Measurements from ENCODE around the gene TBC1D22A.
"Not testable (repeated sequence)": the region's sequence is repeated elsewhere in the genome, so short reads cannot be mapped to it uniquely, and the experiment has no call there.

The TBC1D22A gene

GRCh38 chr22:46762238-46763050, at the start of gene TBC1D22A:
Gene TBC1D22A (plus strand): TSS chr22:46762650. CDS start chr22:46762787, 137 bp downstream.
- DNase-seq: peak; percentile 97

- DNase-seq: no peak
Observed at GRCh38 chr22:46714550-46714949, 47.9 kb upstream of the TBC1D22A start.

GRCh38 chr22:46719921-46720320, 42.5 kb upstream of the TBC1D22A start:
- DNase-seq: no peak

GRCh38 chr22:46721501-46722085, 40.9 kb upstream of the TBC1D22A start:
- no peak for DNase-seq

- no peak for DNase-seq
Observed at GRCh38 chr22:46723882-46724281, 38.6 kb upstream of the TBC1D22A start.

- DNase-seq: no peak
Observed at GRCh38 chr22:46725096-46725495, 37.4 kb upstream of the TBC1D22A start.

GRCh38 chr22:46726066-46726985, 36.1 kb upstream of the TBC1D22A start:
- DNase-seq: no peak

GRCh38 chr22:46726986-46727317, 35.5 kb upstream of the TBC1D22A start:
- no peak for DNase-seq

- DNase-seq: no peak
Observed at GRCh38 chr22:46727813-46728364, 34.6 kb upstream of the TBC1D22A start.

GRCh38 chr22:46728470-46728869, 34.0 kb upstream of the TBC1D22A start:
- DNase-seq: no peak

- no peak for DNase-seq
Observed at GRCh38 chr22:46730568-46731245, 31.7 kb upstream of the TBC1D22A start.

- no peak for DNase-seq
Observed at GRCh38 chr22:46731246-46732040, 31.0 kb upstream of the TBC1D22A start.

- no peak for DNase-seq
Observed at GRCh38 chr22:46732041-46732379, 30.4 kb upstream of the TBC1D22A start.

- no peak for DNase-seq
Observed at GRCh38 chr22:46732513-46732912, 29.9 kb upstream of the TBC1D22A start.

- not testable (repeated sequence) for DNase-seq
Observed at GRCh38 chr22:46734213-46734722, 28.2 kb upstream of the TBC1D22A start.

GRCh38 chr22:46734830-46735453, 27.5 kb upstream of the TBC1D22A start:
- peak; percentile 28 for DNase-seq

GRCh38 chr22:46735747-46736608, 26.5 kb upstream of the TBC1D22A start:
- DNase-seq: no peak

GRCh38 chr22:46736705-46737104, 25.7 kb upstream of the TBC1D22A start:
- no peak for DNase-seq

- DNase-seq: peak; percentile 77
Observed at GRCh38 chr22:46737105-46737975, 25.1 kb upstream of the TBC1D22A start.
